Stimulated activated naive CD8-positive, alpha-beta T cell treated with anti-CD3 and anti-CD28 coated beads, Interleukin-15, Interleukin-2, amounts not matched to agents 100 ng/mL and 50 ng/mL, for 24 hours (primary cell): ENCODE data around the gene TASOR2.

Experiments used
- H3K27ac Mint-ChIP-seq: one replicate; pipeline ENCODE4 v1.8.0; 2021; ENCODE audit warnings: mild to moderate bottlenecking, mixed read lengths
- H3K27me3 Mint-ChIP-seq: one replicate; pipeline ENCODE4 v1.8.0; 2021; ENCODE audit warnings: mixed read lengths
- H3K36me3 Mint-ChIP-seq: one replicate; pipeline ENCODE4 v1.8.0; 2021; ENCODE audit warnings: low read depth, mixed read lengths
- H3K4me1 Mint-ChIP-seq: one replicate; pipeline ENCODE4 v1.8.0; 2021; ENCODE audit warnings: low read depth, mixed read lengths
- H3K4me3 Mint-ChIP-seq: one replicate; pipeline ENCODE4 v1.8.0; 2021; ENCODE audit warnings: mild to moderate bottlenecking, mixed read lengths
- H3K9me3 Mint-ChIP-seq: one replicate; pipeline ENCODE4 v1.8.0; 2021; ENCODE audit warnings: mixed read lengths

TASOR2 gene

GRCh38 chr10:5692461-5693358, 8.1 kb downstream of the TASOR2 start:
- H3K4me1 Mint-ChIP-seq = peaks cover 87% of the 10 kb centered on the region

GRCh38 chr10:5694573-5694972, 9.9 kb downstream of the TASOR2 start:
- Mint-ChIP-seq H3K36me3 (peaks cover 7% of the 10 kb centered on the region), H3K27me3 (no peaks in the 10 kb centered on the region), H3K9me3 (no peaks in the 10 kb centered on the region), H3K27ac (no peak overlapping the region), H3K4me3 (no peak overlapping the region), H3K4me1 (peaks cover 70% of the 10 kb centered on the region)

More at GRCh38 chr10:5692461-5693358, 8.1 kb downstream of the TASOR2 start:
- Mint-ChIP-seq H3K4me3 (peak overlapping the region; percentile 85), H3K9me3 (no peaks in the 10 kb centered on the region), H3K27ac (peak overlapping the region; percentile 83), H3K36me3 (peaks cover 20% of the 10 kb centered on the region), H3K27me3 (no peaks in the 10 kb centered on the region)

- Mint-ChIP-seq H3K27me3 (no peaks in the 10 kb centered on the region), H3K4me3 (no peak overlapping the region), H3K4me1 (peaks cover 48% of the 10 kb centered on the region), H3K9me3 (no peaks in the 10 kb centered on the region), H3K27ac (no peak overlapping the region), H3K36me3 (peaks cover 4% of the 10 kb centered on the region)
Measured at GRCh38 chr10:5697342-5697741, 12.7 kb downstream of the TASOR2 start.

- H3K36me3 Mint-ChIP-seq = peaks cover 4% of the 10 kb centered on the region
- H3K27me3 Mint-ChIP-seq = no peaks in the 10 kb centered on the region
- H3K9me3 Mint-ChIP-seq = no peaks in the 10 kb centered on the region
- no peak overlapping the region for H3K4me3 Mint-ChIP-seq
- peaks cover 43% of the 10 kb centered on the region for H3K4me1 Mint-ChIP-seq
- no peak overlapping the region for H3K27ac Mint-ChIP-seq
Measured at GRCh38 chr10:5698062-5698461, 13.4 kb downstream of the TASOR2 start.

GRCh38 chr10:5708356-5708755, 23.7 kb downstream of the TASOR2 start:
- H3K4me3 Mint-ChIP-seq = no peak overlapping the region

GRCh38 chr10:5709865-5710264, 25.2 kb downstream of the TASOR2 start:
- Mint-ChIP-seq H3K27ac (peak overlapping the region; percentile 12), H3K4me3 (peak overlapping the region; percentile 10), H3K36me3 (peaks cover 31% of the 10 kb centered on the region), H3K4me1 (peaks cover 73% of the 10 kb centered on the region), H3K27me3 (no peaks in the 10 kb centered on the region), H3K9me3 (no peaks in the 10 kb centered on the region)

More at GRCh38 chr10:5708356-5708755, 23.7 kb downstream of the TASOR2 start:
- Mint-ChIP-seq H3K27me3 (no peaks in the 10 kb centered on the region), H3K4me1 (peaks cover 78% of the 10 kb centered on the region), H3K9me3 (no peaks in the 10 kb centered on the region), H3K27ac (peak overlapping the region; percentile 8), H3K36me3 (peaks cover 23% of the 10 kb centered on the region)

GRCh38 chr10:5710859-5711258, 26.2 kb downstream of the TASOR2 start:
- peak overlapping the region; percentile 46 for H3K4me3 Mint-ChIP-seq
- peaks cover 70% of the 10 kb centered on the region for H3K4me1 Mint-ChIP-seq
- H3K36me3 Mint-ChIP-seq = peaks cover 32% of the 10 kb centered on the region
- no peaks in the 10 kb centered on the region for H3K27me3 Mint-ChIP-seq
- H3K27ac Mint-ChIP-seq = no peak overlapping the region
- no peaks in the 10 kb centered on the region for H3K9me3 Mint-ChIP-seq

GRCh38 chr10:5711642-5712041, 27.0 kb downstream of the TASOR2 start:
- Mint-ChIP-seq H3K36me3 (peaks cover 26% of the 10 kb centered on the region), H3K27me3 (no peaks in the 10 kb centered on the region), H3K27ac (peak overlapping the region; percentile 27)

GRCh38 chr10:5719546-5719945, 34.9 kb downstream of the TASOR2 start:
- H3K9me3 Mint-ChIP-seq = no peaks in the 10 kb centered on the region
- H3K27ac Mint-ChIP-seq = no peak overlapping the region
- peaks cover 16% of the 10 kb centered on the region for H3K4me1 Mint-ChIP-seq
- peaks cover 41% of the 10 kb centered on the region for H3K36me3 Mint-ChIP-seq
- H3K27me3 Mint-ChIP-seq = no peaks in the 10 kb centered on the region
- no peak overlapping the region for H3K4me3 Mint-ChIP-seq

More at GRCh38 chr10:5711642-5712041, 27.0 kb downstream of the TASOR2 start:
- H3K4me1 Mint-ChIP-seq = peaks cover 64% of the 10 kb centered on the region
- H3K9me3 Mint-ChIP-seq = no peaks in the 10 kb centered on the region
- H3K4me3 Mint-ChIP-seq = peak overlapping the region; percentile 46

GRCh38 chr10:5720182-5720581, 35.5 kb downstream of the TASOR2 start:
- H3K27me3 Mint-ChIP-seq = no peaks in the 10 kb centered on the region
- H3K36me3 Mint-ChIP-seq = peaks cover 42% of the 10 kb centered on the region
- H3K4me3 Mint-ChIP-seq = no peak overlapping the region
- H3K4me1 Mint-ChIP-seq = peaks cover 12% of the 10 kb centered on the region
- peak overlapping the region; percentile 41 for H3K27ac Mint-ChIP-seq
- H3K9me3 Mint-ChIP-seq = no peaks in the 10 kb centered on the region

- no peaks in the 10 kb centered on the region for H3K9me3 Mint-ChIP-seq
- peaks cover 59% of the 10 kb centered on the region for H3K36me3 Mint-ChIP-seq
- no peak overlapping the region for H3K27ac Mint-ChIP-seq
- H3K4me1 Mint-ChIP-seq = peaks cover 7% of the 10 kb centered on the region
- no peaks in the 10 kb centered on the region for H3K27me3 Mint-ChIP-seq
- no peak overlapping the region for H3K4me3 Mint-ChIP-seq
Measured at GRCh38 chr10:5723692-5724091, 39.1 kb downstream of the TASOR2 start.

- H3K4me1 Mint-ChIP-seq = peaks cover 26% of the 10 kb centered on the region
- no peak overlapping the region for H3K4me3 Mint-ChIP-seq
- H3K27me3 Mint-ChIP-seq = no peaks in the 10 kb centered on the region
- H3K36me3 Mint-ChIP-seq = peaks cover 70% of the 10 kb centered on the region
- H3K9me3 Mint-ChIP-seq = no peaks in the 10 kb centered on the region
- peak overlapping the region; percentile 43 for H3K27ac Mint-ChIP-seq
Measured at GRCh38 chr10:5730766-5731165, 46.1 kb downstream of the TASOR2 start.

- peaks cover 66% of the 10 kb centered on the region for H3K36me3 Mint-ChIP-seq
- H3K4me1 Mint-ChIP-seq = peaks cover 26% of the 10 kb centered on the region
- no peaks in the 10 kb centered on the region for H3K9me3 Mint-ChIP-seq
- no peaks in the 10 kb centered on the region for H3K27me3 Mint-ChIP-seq
- H3K4me3 Mint-ChIP-seq = peak overlapping the region; percentile 37
- peak overlapping the region; percentile 80 for H3K27ac Mint-ChIP-seq
Measured at GRCh38 chr10:5731559-5731958, 46.9 kb downstream of the TASOR2 start.

- H3K27me3 Mint-ChIP-seq = no peaks in the 10 kb centered on the region
- H3K9me3 Mint-ChIP-seq = no peaks in the 10 kb centered on the region
- H3K4me3 Mint-ChIP-seq = no peak overlapping the region
- H3K4me1 Mint-ChIP-seq = peaks cover 26% of the 10 kb centered on the region
- peak overlapping the region; percentile 80 for H3K27ac Mint-ChIP-seq
- H3K36me3 Mint-ChIP-seq = peaks cover 66% of the 10 kb centered on the region
Measured at GRCh38 chr10:5732141-5732540, 47.5 kb downstream of the TASOR2 start.
